NCI-H226 (cell line): Measurements from ENCODE around the gene NTN5.

Experiments
- DNase-seq: peaks from one replicate; pipeline ENCODE4 v3.0.0-alpha.2; 2015

Gene NTN5

DNA sequence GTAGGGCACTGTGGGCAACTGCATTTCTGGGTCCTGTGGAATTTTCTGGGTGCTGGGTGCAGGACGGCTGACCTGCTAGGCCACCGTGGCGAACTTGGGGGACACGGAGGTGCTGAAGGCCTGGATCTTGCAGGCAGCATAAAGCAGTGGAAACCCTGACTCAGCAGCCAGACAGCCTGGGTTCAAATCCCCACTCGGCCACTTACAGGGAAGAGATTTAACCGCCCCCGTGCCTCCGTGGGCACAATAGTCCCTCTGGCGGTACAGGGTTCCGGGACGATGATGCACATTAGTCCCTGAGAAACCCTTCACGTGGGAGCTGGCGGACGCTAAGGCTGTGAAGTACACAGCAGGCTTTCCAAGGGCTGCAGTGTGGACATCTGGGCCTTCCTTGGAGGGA is 60.9 kb downstream of the NTN5 start:
- DNase-seq = no peak
